ENCODE data around the gene TRAF3IP3. TPM values are rescaled to one million over a fixed set of nuclear protein-coding genes. Genes with fewer than 3 reads are reported as not detected.
A peak's percentile ranks its signal among the peaks of the same experiment; 100 is the strongest.

Gene TRAF3IP3
- total and polyA plus RNA-seq, 2 donors from 2014 or later = 3.6 to 16.4 TPM

DNA sequence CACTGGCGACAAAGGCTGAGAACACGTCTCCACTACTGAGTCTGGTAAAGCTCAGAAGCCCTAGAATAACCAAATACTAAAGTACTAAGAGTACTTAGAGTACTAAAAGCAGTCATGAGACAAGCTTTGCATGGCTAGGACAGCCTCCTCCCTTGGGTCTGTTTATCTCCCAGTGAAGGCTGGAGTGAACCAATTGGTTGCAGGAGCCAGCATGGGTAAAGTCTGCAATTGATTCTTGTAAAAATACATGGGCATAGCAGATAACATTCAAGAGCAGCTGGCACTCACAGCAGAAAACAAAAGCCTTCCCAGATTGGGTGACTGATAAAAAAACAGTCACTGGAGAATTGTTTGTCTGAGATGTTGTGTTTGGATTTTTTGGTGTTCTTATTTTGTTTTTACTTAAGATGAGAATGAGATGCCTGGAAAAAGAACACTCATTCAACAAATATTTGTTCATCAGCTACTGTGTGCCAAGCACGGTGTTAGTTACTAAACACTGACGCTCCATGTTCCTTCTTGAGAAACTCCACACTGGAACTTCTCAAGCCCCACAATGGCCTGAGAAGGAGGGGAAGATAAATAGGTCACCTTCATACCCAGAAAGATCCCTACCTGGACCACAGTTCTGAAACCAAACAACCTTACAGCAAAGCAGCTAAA lies 46.4 kb downstream of the TRAF3IP3 start:
- peaks cover 0 to 8% (median 3%) of the 10 kb centered on the region in 3 donors for H3K4me1 ChIP-seq (ENCODE audit: control insufficient read depth in 2 of 3, insufficient read depth in 2 of 3, low read depth in 1 of 3, low read length in 3 of 3)
- no peak for FAIRE-seq

DNA sequence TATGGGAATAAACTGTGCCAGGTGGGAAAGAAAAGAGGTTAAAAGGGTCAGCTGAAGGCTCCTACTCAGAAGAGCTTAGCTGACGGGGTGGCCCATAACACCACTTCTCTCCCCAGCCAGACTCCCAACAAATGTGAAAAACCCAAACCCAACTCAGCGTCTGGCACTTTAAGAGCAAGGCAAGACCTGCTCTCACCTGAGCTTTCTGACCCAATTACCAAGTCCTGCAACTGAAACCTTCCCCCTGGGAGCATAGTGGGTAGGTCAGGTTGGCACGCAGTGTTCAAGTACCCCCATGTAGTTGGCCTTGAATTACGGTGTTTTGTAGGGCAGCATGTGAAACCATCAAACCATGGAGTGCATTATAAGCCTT lies 46.9 kb downstream of the TRAF3IP3 start:
- TF ChIP-seq CTCF (IDR thresholded peaks at IDR 0.05; ENCODE audit: borderline replicate concordance, extremely low read depth, insufficient read depth) = no peak
- H3K9me3 ChIP-seq (ENCODE audit: control insufficient read depth in 2 of 3, insufficient read depth in 1 of 3, low read length in 3 of 3) = no peaks in the 10 kb centered on the region
- peaks cover 0 to 8% (median 3%) of the 10 kb centered on the region in 3 donors for H3K4me1 ChIP-seq (ENCODE audit: control insufficient read depth in 2 of 3, insufficient read depth in 2 of 3, low read depth in 1 of 3, low read length in 3 of 3)
- no peak overlapping the region for H3K9ac ChIP-seq (ENCODE audit: low read length in 3 of 3)
- H3K27me3 ChIP-seq (ENCODE audit: control insufficient read depth, insufficient read depth, low read length) = no peaks in the 10 kb centered on the region
- peaks cover 0 to 5% (median 0%) of the 10 kb centered on the region in 3 donors for H3K36me3 ChIP-seq (ENCODE audit: control insufficient read depth in 2 of 3, insufficient read depth in 3 of 3, low read length in 3 of 3)
- H3K4me3 ChIP-seq (ENCODE audit: low read length in 3 of 3) = peak overlapping the region in 1 of 3 donors; percentile 12
- DNase-seq = no peak
- FAIRE-seq = no peak
- intact Hi-C loops (cut with DNase I) = no loop called here
- no peak overlapping the region for H3K27ac ChIP-seq (ENCODE audit: low read depth in 2 of 2, low read length in 2 of 2)

More for the DNA sequence above, 46.4 kb downstream of the TRAF3IP3 start:
- intact Hi-C loops (cut with DNase I) = no loop called here
- Histone ChIP-seq H3K9ac (ENCODE audit: low read length in 3 of 3) (no peak overlapping the region), H3K27me3 (ENCODE audit: control insufficient read depth, insufficient read depth, low read length) (no peaks in the 10 kb centered on the region), H3K4me3 (ENCODE audit: low read length in 3 of 3) (no peak overlapping the region), H3K36me3 (ENCODE audit: control insufficient read depth in 2 of 3, insufficient read depth in 3 of 3, low read length in 3 of 3) (peaks cover 0 to 5% (median 0%) of the 10 kb centered on the region in 3 donors), H3K27ac (ENCODE audit: low read depth in 2 of 2, low read length in 2 of 2) (no peak overlapping the region), H3K9me3 (ENCODE audit: control insufficient read depth in 2 of 3, insufficient read depth in 1 of 3, low read length in 3 of 3) (no peaks in the 10 kb centered on the region)
- DNase-seq = no peak
- no peak for TF ChIP-seq CTCF (IDR thresholded peaks at IDR 0.05; ENCODE audit: borderline replicate concordance, extremely low read depth, insufficient read depth)

- no peak overlapping the region for H3K27ac ChIP-seq (ENCODE audit: low read depth in 2 of 2, low read length in 2 of 2)
- TF ChIP-seq CTCF (IDR thresholded peaks at IDR 0.05; ENCODE audit: borderline replicate concordance, extremely low read depth, insufficient read depth) = no peak
These were observed 47.7 kb downstream of the TRAF3IP3 start for GRCh38 chr1:209803568-209803967.

More at GRCh38 chr1:209803568-209803967, 47.7 kb downstream of the TRAF3IP3 start:
- peaks cover 0 to 8% (median 3%) of the 10 kb centered on the region in 3 donors for H3K4me1 ChIP-seq (ENCODE audit: control insufficient read depth in 2 of 3, insufficient read depth in 2 of 3, low read depth in 1 of 3, low read length in 3 of 3)
- H3K36me3 ChIP-seq (ENCODE audit: control insufficient read depth in 2 of 3, insufficient read depth in 3 of 3, low read length in 3 of 3) = peaks cover 0 to 5% (median 0%) of the 10 kb centered on the region in 3 donors
- FAIRE-seq (no peak), DNase-seq (no peak)
- no peaks in the 10 kb centered on the region for H3K9me3 ChIP-seq (ENCODE audit: control insufficient read depth in 2 of 3, insufficient read depth in 1 of 3, low read length in 3 of 3)
- intact Hi-C loops (cut with DNase I) = no loop called here
- peak overlapping the region in 2 of 3 donors; percentile 12 to 24 for H3K4me3 ChIP-seq (ENCODE audit: low read length in 3 of 3)
- no peaks in the 10 kb centered on the region for H3K27me3 ChIP-seq (ENCODE audit: control insufficient read depth, insufficient read depth, low read length)
- H3K9ac ChIP-seq (ENCODE audit: low read length in 3 of 3) = no peak overlapping the region
